ENCODE results near the gene ATOH1.

Gene ATOH1

DNA sequence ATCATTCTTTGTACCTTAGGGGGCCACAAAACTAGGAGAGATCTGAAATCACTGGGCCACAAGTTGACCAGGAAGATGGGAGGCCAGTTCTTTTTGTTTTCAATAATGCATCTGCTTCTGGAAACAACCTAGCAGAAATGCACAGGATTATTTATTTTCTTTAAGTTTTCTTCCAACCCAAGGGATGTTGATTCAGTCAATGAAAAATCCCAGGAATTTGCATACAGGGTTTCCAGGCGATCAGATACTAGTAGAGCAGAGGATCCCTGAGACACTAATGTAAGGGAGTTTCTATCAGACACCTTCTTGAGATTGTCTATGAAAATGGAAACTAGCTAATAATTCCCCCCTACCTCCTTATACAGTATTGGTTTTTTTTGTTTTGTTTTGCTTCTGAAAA is 7.4 kb downstream of the ATOH1 start:
- no peak for DNase-seq

GRCh38 chr4:93839704-93840103 is 11.2 kb downstream of the ATOH1 start:
- DNase-seq: no peak

DNA sequence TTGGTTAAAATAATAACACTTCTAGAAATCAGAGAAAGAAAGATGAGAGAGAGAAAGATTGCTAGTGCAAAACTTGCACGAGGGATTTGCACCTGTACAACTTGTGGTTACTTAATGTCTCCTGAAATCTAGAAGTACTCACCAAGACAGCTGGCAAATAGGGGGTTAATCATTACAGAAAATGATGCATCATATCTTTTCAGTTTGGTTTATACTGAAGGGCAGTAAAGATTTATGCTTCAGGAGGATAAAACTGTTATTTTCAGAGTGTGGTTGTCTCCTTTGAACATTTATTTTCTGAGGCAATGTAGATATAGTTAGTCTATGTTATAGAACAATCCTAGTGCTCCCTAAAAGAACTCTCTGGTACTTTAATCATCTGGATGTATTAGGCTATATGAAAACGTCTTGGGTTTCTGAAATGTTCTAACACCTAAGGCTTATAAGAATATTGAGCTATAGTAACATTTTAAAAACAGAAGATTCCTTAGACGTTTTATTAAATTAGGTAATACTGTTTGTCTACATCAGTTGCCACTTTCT is 13.3 kb downstream of the ATOH1 start:
- DNase-seq: no peak

DNA sequence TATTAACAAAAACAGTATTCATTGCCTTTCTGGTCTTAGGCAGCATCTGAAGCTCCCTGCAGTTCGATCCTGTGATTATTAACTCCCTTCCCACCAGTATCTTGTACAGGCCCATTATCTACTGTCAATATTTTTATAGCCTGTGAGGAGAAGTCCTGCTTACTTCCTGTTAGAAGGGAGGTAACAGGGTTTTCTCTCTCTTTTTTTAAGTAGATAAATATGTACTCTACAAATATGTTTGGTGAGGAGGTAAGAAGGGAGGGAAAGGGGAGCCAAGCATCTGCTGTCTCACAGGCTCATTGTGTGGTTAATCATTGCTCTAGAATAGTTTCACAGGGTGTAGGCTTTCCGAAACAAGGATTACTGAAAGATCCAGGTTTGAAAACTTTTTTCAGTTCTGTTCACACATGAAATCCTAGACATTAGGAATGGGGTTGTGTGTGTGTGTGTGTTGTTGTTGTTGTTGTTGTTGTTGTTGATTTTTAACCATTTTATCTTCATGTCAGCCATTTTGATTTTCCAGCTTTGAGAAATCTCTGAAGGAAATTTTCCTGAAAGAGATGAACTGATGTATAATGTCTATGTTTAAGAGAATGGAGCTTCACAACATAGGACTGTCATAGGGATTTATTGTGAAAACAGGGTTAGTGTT is 14.2 kb downstream of the ATOH1 start:
- DNase-seq: no peak

- DNase-seq: no peak
Measured at GRCh38 chr4:93843772-93844171, 15.2 kb downstream of the ATOH1 start.

GRCh38 chr4:93852680-93853079 is 24.1 kb downstream of the ATOH1 start:
- DNase-seq: no peak

DNA sequence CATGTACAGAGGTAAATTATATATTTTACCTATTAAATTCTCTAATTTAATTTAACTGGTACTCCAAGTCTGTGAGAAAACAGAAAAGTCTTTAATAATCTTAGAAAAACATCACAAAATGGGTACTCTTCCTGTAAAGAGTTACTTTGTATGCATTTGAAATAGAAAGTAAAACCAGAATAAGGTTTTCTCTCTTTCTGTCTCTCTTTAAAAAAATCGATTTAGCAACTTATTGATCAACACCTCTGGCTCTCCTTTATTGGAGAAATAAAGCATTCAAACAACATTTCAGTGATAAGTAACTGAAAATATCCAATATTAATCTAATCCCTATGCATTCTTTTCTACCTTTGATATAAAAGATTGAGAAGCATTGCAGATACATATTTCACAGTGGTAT is 27.4 kb downstream of the ATOH1 start:
- no peak for DNase-seq

- no peak for DNase-seq
Measured at GRCh38 chr4:93865650-93866049, 37.1 kb downstream of the ATOH1 start.

DNA sequence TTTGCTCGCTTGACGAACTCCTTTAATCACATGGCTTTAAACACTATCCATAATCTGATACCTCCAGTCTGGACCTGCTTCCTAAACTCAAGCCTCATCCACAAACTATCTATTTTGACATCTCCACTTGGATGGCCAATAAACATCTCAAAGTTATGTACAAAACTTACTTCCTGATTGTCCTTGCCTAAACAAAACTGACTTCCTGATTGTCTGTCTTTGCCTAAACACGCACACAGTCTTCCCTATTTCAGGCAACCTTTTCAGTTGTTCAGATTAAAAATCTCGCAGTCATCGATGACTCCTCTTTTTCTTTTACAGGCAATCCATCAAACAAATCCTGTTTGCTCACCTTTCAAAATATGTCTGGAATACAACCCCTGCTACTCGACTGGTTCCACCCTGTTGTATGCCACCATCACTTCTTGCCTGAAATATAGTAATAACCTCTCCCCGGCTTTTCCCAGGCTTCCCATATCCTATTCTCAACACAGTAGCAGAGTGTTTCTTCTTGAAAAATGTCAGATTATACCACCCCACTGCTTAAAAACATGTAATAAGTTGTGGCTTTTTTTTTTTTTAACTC is 39.0 kb downstream of the ATOH1 start:
- DNase-seq: no peak

DNA sequence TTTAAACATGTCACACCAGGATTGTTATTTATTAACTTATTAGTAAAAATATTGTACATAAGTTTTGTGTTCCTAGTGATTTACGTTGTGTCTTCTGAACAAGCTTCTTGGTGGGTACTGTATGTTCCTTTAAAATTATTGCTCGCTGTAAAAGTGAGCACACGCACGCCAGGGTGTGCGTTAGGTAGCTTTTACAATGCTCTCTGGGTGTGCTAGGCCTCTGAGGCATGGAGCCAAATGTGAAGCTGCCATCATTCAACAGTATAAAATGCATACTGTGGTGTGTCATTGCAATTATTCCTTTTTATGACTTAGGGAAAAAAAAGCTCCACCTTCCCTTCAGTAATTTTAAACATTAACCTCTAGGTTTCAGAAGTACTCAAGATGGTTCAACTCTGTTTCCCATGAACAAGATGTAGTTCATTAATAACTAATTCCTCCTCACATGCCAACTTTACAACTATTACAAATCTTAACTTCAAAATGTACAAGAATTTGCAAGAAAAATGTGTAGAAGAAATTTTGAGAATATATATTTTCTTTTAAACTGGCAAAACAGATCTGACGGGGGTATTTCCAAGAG is 42.4 kb downstream of the ATOH1 start:
- no peak for DNase-seq

- no peak for DNase-seq
Measured at GRCh38 chr4:93876754-93877153, 48.2 kb downstream of the ATOH1 start.

- no peak for DNase-seq
Measured at GRCh38 chr4:93878566-93878965, 50.0 kb downstream of the ATOH1 start.

- no peak for DNase-seq
Measured at GRCh38 chr4:93879919-93880318, 51.4 kb downstream of the ATOH1 start.
